A673 (cell line): Measurements from ENCODE around the gene SPECC1. TPM values are rescaled to one million over a fixed set of nuclear protein-coding genes. Genes with fewer than 3 reads are reported as not detected.
A peak's percentile ranks its signal among the peaks of the same experiment; 100 is the strongest.

Experiments
- BruUV-seq: library from RNA; stranded (reverse); fragments of 400-500 nt; replicated peaks from 2 replicates; lab custom pipeline; 2021; lab: Mats Ljungman, UMichigan
- CTCF ChIA-PET: fragments of 300-600 bp; sonication (Branson Sonifier 250); formaldehyde crosslinking; loops from one replicate; lab custom pipeline; 2022; ENCODE audit warnings: antibody characterized with exemption; lab: Charles Lee
- POLR2A ChIA-PET: fragments of 300-600 bp; sonication (Branson Sonifier 250); formaldehyde crosslinking; loops from one replicate; lab custom pipeline; 2022; ENCODE audit warnings: antibody characterized with exemption; ENCODE audit not compliant: low non-redundant PET; lab: Charles Lee
- DNase-seq: peaks from one replicate; pipeline ENCODE4 v3.0.0-alpha.2; 2015; ENCODE audit warnings: low spot score
- H3K27ac ChIP-seq: fragments of 200-600 bp; sonication (generic); 2 replicates; pipeline ENCODE4 v1.5.1; 2016; ENCODE audit warnings: mixed run types, low read depth, mild to moderate bottlenecking, mixed read lengths, antibody characterized with exemption, low read length; ENCODE audit not compliant: poor library complexity, severe bottlenecking
- H3K27me3 ChIP-seq: fragments of 200-600 bp; sonication (generic); replicated peaks from 2 replicates; pipeline ENCODE4 v1.6.1; 2017; ENCODE audit warnings: mixed run types, low read depth, mild to moderate bottlenecking, mixed read lengths, antibody characterized with exemption, low read length; ENCODE audit not compliant: insufficient read depth, poor library complexity
- H3K36me3 ChIP-seq: fragments of 200-600 bp; sonication (generic); 2 replicates; pipeline ENCODE4 v1.6.1; 2016; ENCODE audit warnings: mixed run types, mild to moderate bottlenecking, mixed read lengths, antibody characterized with exemption, low read length; ENCODE audit not compliant: insufficient read depth, poor library complexity, severe bottlenecking
- H3K4me1 ChIP-seq: fragments of 200-600 bp; sonication (generic); 2 replicates; pipeline ENCODE4 v1.6.1; 2017; ENCODE audit warnings: mixed run types, mild to moderate bottlenecking, mixed read lengths, antibody characterized with exemption, low read length; ENCODE audit not compliant: insufficient read depth, poor library complexity, severe bottlenecking
- H3K4me3 ChIP-seq: fragments of 200-600 bp; sonication (generic); 2 replicates; pipeline ENCODE4 v1.5.1; 2016; ENCODE audit warnings: low read depth, mixed run types, mild to moderate bottlenecking, mixed read lengths, low read length; ENCODE audit not compliant: poor library complexity, severe bottlenecking
- H3K9me3 ChIP-seq: fragments of 200-600 bp; sonication (generic); 2 replicates; pipeline ENCODE4 v1.6.1; 2016; ENCODE audit warnings: mixed run types, low read depth, mild to moderate bottlenecking, mixed read lengths, antibody characterized with exemption, low read length; ENCODE audit not compliant: poor library complexity, severe bottlenecking
- EZH2 ChIP-seq: fragments of 200-600 bp; sonication (generic); IDR thresholded peaks from 2 replicates; pipeline ENCODE4 v1.6.1; 2017; ENCODE audit warnings: borderline replicate concordance, low read depth, mild to moderate bottlenecking, mixed read lengths, antibody characterized with exemption, low read length; ENCODE audit not compliant: poor library complexity, severe bottlenecking
- intact Hi-C: fragments of 100-400 bp; cut with micrococcal nuclease; formaldehyde crosslinking; loops from one replicate; pipeline ENCODE4 v1.10.0; 2022; ENCODE audit not compliant: unreplicated experiment
- total RNA-seq: library from RNA; stranded (reverse); gene quantifications from 2 replicates; pipeline ENCODE4 v1.2.3, GENCODE V29; 2021
- TF ChIP-seq, protein P1 (sequence below): fragments of 300-800, 200-600 bp; sonication (generic); conservative IDR thresholded peaks from 2 replicates; pipeline ENCODE4 v1.5.1; 2017; ENCODE audit warnings: low read depth, mild to moderate bottlenecking, antibody characterized with exemption, low read length, moderate library complexity, mixed read lengths

SPECC1 gene
- total RNA-seq, 1 experiment from 2014 or later: 5.8 TPM

DNA sequence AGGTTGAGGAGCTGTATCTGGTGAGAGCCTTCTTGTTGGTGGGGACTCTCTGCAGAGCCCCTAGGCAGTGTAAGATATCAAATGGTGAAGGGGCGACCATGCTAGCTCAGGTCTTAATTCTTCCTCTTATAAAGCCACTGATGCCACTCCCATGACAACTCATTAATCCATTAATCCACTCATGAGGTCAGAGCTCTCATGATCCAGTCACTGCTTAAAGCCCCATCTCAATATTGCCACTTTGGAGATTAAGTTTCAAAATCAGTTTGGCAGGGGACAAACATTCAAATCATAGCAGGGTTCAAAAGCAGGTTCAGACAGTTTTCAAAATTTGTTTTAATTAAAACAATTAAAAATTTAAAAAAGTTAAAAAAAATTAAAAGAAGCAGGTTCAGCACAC is 13.1 kb upstream of the SPECC1 start:
- Histone ChIP-seq H3K27me3 (no peaks in the 10 kb centered on the region), H3K36me3 (no peaks in the 10 kb centered on the region), H3K4me3 (no peak overlapping the region), H3K27ac (no peak overlapping the region), H3K4me1 (no peaks in the 10 kb centered on the region), H3K9me3 (no peaks in the 10 kb centered on the region)
- no peak for TF ChIP-seq EZH2
- TF ChIP-seq, protein P1, sequence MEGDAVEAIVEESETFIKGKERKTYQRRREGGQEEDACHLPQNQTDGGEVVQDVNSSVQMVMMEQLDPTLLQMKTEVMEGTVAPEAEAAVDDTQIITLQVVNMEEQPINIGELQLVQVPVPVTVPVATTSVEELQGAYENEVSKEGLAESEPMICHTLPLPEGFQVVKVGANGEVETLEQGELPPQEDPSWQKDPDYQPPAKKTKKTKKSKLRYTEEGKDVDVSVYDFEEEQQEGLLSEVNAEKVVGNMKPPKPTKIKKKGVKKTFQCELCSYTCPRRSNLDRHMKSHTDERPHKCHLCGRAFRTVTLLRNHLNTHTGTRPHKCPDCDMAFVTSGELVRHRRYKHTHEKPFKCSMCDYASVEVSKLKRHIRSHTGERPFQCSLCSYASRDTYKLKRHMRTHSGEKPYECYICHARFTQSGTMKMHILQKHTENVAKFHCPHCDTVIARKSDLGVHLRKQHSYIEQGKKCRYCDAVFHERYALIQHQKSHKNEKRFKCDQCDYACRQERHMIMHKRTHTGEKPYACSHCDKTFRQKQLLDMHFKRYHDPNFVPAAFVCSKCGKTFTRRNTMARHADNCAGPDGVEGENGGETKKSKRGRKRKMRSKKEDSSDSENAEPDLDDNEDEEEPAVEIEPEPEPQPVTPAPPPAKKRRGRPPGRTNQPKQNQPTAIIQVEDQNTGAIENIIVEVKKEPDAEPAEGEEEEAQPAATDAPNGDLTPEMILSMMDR: no peak
- CTCF ChIA-PET: no interaction called here
- DNase-seq: no peak
- POLR2A ChIA-PET: no interaction called here
- intact Hi-C loops: no loop called here
- BruUV-seq: no TSS peak

DNA sequence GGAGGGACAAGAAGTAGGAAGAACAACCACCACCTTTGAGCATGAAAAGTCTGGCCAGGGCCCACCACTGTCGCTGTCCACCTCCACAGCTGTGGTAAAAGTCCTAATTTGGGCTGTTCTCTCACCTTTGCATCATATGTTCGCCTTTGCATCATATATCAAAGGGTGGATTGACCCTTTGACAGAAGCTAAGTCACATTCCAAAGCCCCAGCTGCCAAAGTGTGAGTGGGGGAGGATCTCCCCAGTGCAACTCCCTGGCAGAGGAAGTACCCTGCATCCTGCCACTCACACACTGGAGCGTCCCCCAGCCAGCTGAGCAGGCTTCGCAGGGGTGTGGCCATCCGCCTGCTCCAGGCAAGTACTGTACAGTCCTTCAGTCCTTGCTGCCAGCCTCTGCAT is 12.7 kb upstream of the SPECC1 start:
- BruUV-seq: no TSS peak
- intact Hi-C loops: no loop called here
- H3K27me3 ChIP-seq: no peaks in the 10 kb centered on the region
- no peaks in the 10 kb centered on the region for H3K9me3 ChIP-seq
- H3K4me3 ChIP-seq: no peak overlapping the region
- ChIA-PET POLR2A (no interaction called here), CTCF (no interaction called here)
- H3K27ac ChIP-seq: no peak overlapping the region
- H3K4me1 ChIP-seq: no peaks in the 10 kb centered on the region
- TF ChIP-seq EZH2: no peak
- TF ChIP-seq, protein P1: no peak
- no peak for DNase-seq
- H3K36me3 ChIP-seq: no peaks in the 10 kb centered on the region

DNA sequence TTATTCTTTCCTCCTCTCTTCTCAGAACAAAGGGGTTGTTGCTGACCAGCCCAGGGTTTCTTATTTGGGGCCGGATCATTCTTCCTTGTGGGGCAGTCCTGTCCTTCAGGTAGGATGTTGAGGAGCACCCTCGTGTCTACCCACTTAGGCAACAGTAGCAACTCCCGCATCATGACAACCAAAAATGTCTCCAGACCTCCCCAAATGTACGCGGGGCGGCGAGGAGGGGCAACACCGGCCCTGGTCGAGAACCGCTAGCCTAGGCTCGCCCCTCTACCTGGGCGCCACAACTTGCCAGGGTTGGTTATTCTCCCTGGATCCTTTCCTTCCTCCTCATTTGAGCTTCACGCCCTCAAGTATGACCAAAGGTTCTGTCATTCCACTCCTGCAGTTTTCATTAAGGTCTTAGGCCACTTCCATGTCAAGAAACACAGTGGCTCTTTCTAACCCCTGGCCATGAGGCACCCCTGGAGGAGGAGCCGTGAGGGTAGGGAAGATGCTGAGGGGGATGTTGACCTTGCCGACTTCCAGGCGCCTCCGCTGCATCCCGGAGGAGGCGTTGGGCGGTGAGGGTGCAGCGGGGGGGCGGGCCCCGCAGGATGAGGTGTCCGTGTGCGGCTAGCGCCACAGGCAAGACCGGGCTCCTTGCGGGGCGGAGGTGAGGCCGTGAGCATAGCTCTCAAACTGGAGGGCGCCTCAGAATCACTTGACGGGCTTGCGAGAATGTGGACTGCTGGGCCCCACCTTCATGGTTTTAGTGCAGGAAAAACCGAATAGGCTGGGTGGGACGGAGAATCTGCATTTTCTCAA is 712 bp upstream of the SPECC1 start:
- peaks cover 5% of the 10 kb centered on the region for H3K4me1 ChIP-seq
- DNase-seq: no peak
- no TSS peak for BruUV-seq
- H3K4me3 ChIP-seq: peak overlapping the region; percentile 52
- no peak for TF ChIP-seq EZH2
- TF ChIP-seq, protein P1: no peak
- ChIA-PET POLR2A (no interaction called here), CTCF (interaction anchor here (0.6 to 2.9 kb wide), 3 partner anchors 16 to 1978 kb away, joined by 3 to 22 read pairs (median 4); no protein-coding TSS in a partner anchor)
- H3K27ac ChIP-seq: no peak overlapping the region
- peaks cover 61% of the 10 kb centered on the region for H3K27me3 ChIP-seq
- intact Hi-C loops: loop anchor here (5.0 kb wide), 1 partner anchor 141 kb away; the partner anchor contains the start of gene ULK2
- no peaks in the 10 kb centered on the region for H3K36me3 ChIP-seq
- no peaks in the 10 kb centered on the region for H3K9me3 ChIP-seq
